Activated gamma-delta T cell (primary cell): ENCODE measurements around the gene APBB1.
"Not testable (repeated sequence)": the region's sequence is repeated elsewhere in the genome, so short reads cannot be mapped to it uniquely, and the experiment has no call there.

ENCODE experiments used
- DNase-seq: peaks from one replicate; lab custom pipeline; 2025; lab: John Stamatoyannopoulos, UW

APBB1 gene

DNA sequence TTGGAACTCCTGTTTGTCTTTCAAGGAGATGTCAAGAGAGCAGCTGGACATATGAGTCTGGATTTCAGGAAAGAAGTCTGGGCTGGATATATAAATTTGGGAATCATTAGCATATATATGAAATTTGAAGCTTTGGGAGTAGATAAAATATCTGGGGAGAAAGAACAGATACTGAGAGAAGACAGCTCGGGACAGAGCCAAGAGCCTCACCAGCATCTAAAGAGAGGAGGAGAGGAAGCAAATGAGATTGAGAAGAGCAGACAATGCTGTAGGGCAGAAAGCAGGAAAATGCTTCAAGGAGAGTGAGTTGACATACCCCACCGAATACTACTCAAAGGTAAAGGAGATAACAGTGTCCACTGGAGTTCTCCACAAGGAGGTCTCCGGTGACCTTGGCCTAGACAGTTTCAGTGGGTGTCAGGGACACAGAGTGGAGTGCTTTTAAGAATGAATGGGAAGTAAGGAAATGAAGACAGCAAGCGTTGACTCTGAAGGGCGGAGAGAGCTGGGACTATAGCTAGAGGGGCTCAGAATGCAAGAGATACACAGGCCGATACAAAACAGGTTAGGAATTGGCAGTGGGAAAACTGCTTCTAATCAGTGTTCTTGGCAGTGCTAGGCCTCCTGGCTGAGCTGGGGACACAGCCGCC is 862 bp downstream of the APBB1 start:
- no peak for DNase-seq

DNA sequence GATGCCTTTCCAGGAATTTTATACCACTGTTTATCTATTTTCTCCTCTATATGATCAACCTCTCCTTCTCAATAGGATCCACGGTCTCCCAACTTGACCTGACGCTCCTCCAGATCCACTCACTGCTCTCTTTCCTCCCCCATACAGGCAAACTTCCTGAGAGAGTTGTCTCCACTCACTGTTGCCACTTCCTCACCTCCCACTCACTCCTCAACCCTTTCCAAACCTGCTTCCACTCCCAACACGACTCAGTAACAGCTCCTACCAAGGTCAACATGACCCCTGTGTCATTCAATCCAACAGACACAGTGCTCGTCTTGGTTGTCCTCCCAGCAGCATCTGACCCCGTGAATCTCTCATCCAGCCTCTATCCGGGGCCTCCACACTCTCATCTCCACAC is 3.1 kb downstream of the APBB1 start:
- no peak for DNase-seq

DNA sequence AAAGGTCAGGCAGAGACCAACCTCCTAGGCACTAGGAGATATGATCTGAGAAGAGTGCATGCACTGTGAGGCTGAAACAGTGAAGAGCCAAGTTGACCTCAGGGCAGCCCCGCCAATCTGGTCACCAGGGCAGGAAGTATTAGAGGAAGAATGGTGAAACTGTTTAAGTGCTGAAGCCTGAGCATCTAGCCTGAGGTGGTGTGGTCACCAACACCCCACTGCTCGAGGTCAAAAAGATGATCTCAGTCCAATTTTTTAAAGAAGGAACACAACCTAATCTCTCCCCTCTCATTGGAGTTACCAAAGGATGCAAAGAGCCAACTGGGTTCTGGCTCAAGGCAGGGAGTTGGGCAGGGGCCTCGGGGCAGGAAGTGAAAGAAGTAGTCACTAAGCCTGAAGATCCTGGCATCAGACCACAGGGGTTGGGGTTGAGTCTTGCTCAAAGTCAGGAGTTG is 4.0 kb downstream of the APBB1 start:
- DNase-seq, result no peak

DNA sequence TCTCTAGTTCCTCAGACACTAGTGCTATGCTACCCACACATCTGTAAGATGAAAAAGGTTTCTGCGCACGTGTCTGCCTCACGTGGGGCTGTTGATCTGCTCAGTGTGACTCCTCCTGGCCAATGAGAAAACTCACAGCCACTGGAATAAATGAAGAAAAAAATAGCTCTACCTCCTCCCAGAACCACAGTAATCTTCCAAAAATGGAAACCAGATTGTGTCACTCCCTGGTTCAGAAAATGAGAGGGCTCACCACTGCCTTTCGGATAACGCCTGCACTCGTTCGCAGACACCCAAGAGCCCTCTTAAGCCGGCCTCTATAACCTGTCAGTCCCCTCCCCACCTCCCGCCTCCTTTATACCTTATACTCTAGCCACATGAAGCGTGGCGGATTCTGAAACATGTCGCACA is 5.1 kb downstream of the APBB1 start:
- no peak for DNase-seq

DNA sequence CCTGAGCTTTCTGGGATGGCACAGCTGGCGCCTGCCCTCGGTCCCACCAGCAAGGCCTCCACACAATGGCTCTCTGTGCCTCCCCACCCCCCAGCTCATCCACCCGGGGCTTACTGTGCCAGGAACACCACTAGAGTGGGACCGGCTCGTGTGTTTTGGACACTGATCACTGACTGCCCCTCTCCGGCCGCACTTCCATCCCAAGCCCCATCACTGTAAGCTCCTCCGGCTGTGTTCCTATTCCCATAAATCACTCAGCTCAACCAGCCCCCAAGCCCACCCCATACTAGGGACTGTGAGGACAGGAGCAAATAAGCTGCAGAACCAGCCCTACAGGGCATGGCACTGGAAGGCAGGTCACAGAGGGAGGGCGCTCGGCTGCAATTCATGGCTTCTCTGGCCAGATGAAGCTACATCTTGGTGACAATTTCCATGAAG is 7.3 kb downstream of the APBB1 start:
- DNase-seq, result no peak

DNA sequence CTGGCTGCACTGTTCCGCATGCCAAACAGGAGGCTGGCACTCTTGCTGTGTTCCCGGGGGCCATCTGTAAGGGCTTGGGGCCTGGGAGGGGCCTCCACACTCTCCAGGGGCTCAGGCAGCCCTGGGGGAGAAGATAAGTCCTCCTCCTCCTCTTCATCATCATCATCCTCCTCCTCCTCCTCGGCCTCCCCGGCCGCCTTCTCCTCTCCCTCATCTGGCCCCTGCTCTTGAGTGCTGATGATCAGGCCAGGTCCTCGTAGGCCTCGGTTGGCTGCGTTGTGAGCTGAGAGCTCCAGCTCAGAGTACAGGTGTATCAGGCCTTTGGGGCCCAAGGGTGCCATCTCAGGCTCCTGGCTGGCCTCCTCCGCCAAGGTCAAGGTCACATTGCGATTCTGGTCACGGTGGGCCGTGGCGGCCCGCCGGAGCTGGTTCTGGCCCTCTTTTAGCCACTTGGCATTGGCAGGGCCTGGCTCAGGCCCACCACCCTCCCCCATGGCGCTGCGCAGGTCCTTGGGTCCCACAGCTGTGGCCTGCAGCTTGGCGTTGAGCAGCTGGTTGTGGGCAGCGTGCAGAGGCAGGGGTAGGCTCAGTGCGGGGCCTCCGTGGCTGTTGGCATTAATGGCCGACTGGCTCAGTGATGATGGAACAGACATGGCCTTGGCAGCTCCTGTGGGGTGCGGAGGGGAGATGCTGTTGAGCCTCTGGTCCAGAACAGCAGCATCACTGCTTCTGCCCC is 8.0 kb downstream of the APBB1 start:
- no peak for DNase-seq

DNA sequence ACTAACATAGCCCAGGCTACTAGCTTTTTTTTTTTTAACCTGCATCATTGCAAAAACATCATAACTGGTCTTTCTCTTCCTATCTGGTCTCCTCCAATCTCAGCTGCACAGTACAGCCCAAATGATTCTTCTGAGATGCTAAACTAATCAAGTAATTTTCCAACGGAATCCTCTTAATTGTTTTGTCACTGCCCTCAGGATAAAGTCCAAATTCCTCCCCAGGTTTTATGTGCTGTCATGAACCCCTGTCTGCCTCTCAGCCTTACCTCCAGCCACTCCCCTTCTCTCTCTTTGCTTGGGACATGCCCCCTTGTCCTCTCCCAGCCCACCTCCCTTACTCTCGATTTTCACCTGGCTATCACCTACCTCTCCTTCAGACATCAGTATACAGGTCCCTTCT is 12.5 kb downstream of the APBB1 start:
- no peak for DNase-seq

DNA sequence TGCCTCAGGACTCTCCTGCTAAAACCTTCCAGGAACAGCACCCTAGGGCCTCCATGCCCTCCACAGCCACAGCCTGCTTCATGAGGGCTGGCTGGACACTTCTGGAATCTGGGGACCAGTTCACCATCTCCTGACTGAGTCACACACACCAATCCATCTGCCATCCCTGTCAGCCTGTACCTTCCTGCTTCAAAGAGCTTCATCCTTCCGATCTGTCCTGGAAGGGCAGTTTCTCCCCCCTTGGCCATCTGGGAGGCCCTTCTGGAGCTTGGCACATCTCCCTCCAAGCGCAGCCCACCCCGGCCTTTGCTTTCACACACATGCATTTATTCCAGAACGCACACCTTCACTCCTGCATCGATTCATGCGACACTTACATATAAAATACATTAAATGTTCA is 13.0 kb downstream of the APBB1 start:
- DNase-seq, result no peak

DNA sequence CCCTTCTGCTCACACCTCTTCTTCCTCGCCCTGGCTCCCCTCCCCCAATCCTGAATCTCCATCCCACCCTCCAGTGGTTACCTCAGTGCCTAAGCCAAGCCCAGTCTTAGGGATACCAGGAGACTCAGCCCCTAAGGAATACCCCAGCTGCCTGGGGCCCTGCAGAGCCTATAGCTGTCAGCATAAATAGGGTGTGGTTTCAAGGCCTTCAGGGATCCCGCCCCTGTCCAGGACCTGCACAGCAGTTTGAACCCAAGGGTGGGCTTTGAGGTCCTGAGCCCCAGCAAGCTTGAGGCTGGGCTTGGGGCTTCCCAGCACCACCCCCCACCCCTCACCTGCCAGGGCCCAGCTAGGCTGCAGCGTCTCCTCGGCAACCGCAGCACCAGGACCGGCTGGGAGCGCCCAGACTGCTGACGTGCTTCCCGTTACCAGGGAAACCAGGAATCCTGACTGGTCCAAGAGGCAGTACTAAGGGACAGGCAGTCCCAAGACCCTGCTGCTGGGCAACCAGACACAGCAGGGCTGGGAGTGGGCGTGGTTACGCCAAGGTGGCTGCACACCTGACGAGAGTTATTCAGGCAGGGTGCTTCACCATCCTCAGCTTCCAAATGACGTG is 13.7 kb downstream of the APBB1 start:
- DNase-seq, result no peak

DNA sequence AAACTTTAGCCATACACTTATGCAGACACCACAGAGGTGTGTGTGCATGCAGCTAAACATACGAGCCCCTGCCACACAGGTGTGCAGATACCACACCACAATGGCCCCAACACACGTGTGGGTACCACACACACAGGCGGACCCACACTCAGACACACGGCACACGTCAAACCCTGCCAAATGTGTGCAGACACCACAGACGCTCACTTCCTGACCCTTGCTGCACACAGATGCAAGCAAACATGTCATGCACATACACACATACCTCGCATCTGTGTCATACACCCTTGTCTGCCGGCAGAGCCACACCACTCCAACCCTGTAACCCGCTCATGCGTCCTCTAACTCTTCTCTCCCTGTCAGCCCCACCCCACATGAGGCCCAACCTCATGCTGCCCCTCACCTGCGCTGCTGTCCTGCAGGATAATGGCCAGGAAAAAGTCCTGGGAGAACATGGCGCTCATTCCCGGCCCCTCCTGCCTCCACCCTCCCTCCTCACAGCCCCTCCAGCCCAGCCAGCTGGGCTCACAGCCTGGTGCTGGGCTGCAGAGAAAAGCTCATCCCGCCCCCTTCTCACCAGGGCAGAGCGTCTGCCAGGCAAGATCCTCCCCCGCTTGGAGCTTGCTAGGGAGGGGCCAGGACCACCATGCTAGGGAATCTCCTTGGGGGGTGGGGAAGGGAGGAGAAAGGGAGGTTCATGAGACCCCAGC is 14.4 kb downstream of the APBB1 start:
- no peak for DNase-seq

DNA sequence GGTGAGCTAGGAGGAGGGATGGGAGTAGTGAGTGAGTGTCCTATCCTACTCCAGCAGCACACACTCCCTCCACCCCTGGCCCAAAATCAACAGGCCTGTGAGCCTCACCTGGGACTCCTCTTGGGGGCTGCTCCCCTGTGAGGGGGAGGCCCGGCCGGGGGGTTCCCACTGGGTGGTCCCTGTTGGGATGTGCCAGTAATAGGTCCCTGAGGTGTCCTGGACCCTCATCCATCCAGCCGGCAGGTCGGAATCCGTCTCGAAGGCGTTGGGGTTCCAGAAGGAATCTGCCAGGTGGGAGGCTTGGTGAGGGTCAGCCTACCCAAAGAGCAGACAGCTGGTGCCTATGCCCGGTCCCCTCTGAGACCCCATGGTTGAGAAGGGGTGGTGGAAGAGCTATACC is 15.4 kb downstream of the APBB1 start:
- DNase-seq, result no peak

DNA sequence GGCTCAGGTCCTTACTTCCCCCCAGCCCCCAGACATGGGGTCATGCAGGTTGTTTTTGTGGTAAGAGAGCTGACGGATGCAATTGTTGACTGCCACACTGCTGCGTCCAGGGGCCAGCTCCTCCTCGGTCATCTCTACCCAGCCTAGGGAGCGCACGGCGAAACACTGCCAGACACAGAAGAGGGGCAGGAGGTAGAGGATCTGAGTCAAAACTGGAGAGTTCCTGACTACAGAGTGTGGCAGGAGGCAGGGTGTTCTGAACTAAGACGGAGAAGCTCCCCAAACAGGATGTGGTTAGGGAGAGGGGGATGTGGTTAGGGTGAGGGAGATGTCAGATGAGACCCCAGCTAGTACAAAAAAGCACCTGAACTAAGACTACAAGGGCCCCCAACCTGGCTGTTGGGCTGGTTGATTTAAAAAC is 16.3 kb downstream of the APBB1 start:
- DNase-seq, result no peak

DNA sequence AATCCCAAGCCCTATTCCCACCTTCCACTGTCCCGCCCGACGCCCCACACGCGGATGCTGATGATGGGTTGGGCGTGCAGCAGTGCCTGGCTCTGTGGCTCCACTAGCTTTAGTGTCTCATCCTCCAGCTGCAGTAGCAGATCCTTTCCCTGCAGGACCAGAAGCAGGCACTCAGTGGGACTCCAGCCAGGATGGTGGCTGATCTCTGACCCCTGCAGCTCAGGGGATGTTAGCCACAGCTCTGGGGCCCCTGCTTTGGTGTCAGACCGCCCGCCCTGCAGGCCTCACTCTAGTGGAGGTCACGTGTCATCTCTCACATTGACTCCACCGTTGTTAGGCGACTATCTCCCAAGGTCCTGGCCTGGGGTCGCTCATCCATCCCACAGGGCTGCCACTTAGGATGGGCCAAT is 16.8 kb downstream of the APBB1 start:
- no peak for DNase-seq

DNA sequence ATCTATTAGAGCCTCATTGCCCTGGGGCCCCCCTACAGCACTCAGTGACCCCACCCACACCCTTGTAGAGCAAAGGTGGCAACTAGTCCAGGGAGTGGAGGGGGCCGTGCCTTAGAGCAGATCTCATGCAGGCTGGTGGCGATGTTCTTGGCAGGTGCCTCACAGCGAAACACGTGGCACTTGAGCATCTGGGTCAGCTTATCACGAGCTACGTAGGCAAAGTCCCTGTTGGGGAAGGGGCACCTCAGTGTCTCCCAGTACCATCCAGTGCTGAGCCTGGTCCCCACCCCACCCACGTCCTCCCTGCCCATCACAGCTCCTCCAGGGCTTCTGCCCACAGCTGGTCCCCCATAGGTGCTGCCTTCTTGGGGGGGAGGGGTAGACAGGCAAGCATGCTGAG is 17.4 kb downstream of the APBB1 start:
- no peak for DNase-seq

DNA sequence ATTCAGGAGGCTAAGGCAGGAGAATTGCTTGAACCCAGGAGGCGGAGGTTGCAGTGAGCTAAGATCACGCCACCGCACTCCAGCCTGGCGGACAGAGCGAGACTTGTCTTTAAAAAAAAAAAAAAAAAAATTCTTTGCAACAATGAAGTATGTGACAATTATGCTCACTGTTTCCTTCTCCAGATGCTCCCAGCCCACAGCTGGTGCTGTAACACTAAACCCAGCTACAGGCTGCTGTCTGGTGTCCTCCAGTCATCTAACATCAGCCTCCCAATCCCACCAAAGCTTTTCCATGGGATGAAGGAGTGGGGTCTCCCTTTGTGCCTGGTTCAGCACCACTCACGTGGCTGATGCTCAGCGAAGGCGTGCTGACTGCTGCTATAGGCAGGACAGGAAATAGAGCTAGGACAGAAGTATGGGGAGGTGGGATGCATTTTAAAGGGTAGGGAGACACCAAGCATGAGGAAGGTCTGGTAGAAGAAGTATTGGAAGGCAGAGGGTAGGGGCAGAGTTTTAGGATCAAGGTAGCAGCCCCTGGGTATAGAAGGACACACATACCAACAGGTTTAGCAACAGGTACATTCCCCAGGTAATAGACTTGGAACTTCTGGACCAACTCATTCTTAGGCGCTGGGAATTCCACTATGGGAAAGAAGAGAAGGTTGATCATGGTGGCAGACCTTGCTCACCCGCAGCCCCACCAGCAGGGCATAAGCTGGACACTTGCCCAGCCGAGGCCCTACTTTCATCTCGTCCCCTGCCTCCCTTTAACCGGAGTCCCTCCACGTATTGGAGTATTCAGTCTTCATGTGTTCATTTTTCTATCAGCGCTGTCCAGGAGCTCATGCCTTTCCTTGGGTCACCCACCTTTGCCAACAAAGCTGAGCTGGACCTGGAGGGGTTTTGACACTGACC is 18.2 kb downstream of the APBB1 start:
- no peak for DNase-seq

DNA sequence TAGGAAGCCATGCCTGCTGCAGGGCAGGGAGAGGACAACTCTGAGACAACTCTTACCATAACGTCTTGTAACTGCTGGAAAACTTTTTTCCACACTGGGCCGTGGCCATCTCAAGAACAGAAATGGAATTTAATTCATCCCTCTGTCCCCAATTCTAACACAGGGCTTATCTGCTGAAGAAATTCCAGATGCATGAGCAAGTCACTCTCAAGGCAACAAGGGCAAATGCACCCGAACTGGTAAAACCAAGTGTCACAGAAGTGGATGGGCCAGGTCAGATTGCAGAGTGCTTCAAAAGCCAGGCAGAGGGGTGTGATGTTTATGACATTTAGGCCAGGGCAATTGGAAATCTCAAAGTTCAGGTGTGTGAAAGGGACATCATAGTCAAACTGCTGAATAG is 21.3 kb downstream of the APBB1 start:
- DNase-seq, result no peak

DNA sequence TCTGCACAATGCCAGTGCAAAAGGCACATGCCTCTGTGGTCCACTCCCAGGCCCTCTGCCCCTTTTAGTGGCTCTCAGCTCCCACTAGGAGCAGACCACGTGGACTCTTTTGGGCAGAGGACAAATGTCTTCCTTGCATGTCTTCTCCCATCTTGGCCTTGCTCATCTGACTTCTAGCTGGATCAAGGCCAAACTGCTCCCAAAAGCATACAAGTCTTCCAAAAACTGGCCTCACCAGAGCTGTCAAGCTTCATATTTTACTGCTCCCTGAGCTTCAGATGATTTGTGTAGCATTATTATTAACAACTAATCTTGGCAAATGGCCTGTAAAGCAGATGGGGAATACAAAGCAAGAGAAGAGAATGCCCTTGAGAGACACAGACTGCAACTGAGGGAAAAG is 21.7 kb downstream of the APBB1 start:
- DNase-seq, result no peak

DNA sequence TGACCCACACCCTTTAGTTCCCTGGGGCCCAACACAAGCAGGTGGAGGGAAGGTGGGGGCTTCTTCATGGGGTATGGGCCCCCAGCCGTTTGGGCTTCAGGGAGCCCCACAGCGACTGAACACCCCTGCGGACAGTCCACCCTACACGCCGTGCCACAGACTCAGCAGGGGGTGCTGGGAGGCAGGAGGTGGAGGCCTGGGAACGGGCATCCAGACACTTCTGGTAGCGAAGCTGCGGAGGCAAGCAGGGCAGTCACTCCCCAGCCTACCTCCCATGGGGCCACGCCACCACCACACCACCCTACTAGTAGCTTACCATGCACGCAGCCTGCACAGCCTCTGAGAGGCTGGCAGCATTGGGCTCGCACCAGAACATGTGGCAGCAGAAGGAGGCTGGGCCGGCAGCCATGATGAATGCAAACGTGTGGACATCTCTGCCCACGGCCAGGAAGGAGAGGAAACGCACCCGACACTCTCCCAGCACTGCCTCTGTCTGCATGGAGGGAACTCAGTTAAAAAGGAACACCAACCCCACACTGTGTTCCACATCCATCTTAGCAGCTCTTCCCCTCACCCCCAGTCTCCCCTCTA is 23.3 kb downstream of the APBB1 start:
- DNase-seq, result no peak

DNA sequence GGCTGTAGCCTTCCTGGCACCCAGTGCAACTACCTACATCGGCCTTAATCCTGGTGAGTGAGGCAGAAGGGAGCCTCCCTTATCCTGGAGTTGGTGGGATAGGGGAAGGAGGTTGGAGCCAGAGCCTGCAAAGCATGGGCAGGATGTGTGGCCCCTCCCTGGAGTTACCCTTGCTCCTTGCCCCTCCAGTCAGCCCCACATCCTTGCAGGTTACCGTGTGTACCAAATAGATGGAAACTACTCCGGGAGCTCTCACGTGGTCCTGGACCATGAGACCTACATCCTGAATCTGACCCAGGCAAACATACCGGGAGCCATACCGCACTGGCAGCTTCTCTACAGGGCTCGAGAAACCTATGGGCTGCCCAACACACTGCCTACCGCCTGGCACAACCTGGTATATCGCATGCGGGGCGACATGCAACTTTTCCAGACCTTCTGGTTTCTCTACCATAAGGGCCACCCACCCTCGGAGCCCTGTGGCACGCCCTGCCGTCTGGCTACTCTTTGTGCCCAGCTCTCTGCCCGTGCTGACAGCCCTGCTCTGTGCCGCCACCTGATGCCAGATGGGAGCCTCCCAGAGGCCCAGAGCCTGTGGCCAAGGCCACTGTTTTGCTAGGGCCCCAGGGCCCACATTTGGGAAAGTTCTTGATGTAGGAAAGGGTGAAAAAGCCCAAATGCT is 24.8 kb downstream of the APBB1 start:
- DNase-seq, result no peak

DNA sequence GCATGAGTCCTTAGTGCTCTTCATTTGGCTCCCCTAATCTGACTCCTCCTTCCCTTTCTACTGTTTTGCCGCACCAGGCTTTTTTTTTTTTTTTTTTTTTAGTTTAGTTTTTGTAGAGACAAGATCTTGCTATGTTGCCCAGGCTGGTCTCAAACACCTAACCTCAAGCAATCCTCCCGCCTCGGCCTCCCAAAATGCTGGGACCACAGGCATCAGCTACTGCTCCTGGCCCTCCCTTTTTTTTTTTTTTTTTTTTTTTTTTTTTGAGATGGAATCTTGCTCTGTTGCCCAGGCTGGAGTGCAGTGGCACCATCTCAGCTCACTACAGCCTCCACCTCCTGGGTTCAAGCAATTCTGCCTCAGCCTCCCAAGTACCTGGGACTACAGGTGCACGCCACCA is 26.6 kb downstream of the APBB1 start:
- DNase-seq, result not testable (repeated sequence)
